Keratinocyte (primary cell): ENCODE measurements around the gene RPUSD3. TPM values are rescaled to one million over a fixed set of nuclear protein-coding genes. Genes with fewer than 3 reads are reported as not detected.
"Not testable (repeated sequence)": the region's sequence is repeated elsewhere in the genome, so short reads cannot be mapped to it uniquely, and the experiment has no call there.

ENCODE experiments used
- DNase-seq: peaks from one replicate; pipeline ENCODE4 v3.0.0-alpha.2; 2011; ENCODE audit warnings: low read depth, missing footprints, low spot score
- FAIRE-seq: peaks from 2 replicates; lab custom pipeline; 2011; peaks lifted over from hg19 to GRCh38; lab: Jason Lieb, UNC
- H2AFZ ChIP-seq: 2 replicates; pipeline ENCODE4 v1.6.0; 2012; ENCODE audit warnings: low read length, control low read depth, inconsistent platforms; ENCODE audit not compliant: control insufficient read depth
- H3K27ac ChIP-seq: 2 replicates; pipeline ENCODE4 v1.5.1; 2011; ENCODE audit warnings: low read length; ENCODE audit not compliant: control insufficient read depth, insufficient read depth
- H3K27me3 ChIP-seq: 3 replicates; pipeline ENCODE4 v1.6.0; 2011; ENCODE audit warnings: low read length; ENCODE audit not compliant: control insufficient read depth, insufficient read depth; ENCODE audit errors: extremely low read depth
- H3K36me3 ChIP-seq, 2 experiments: 2 replicates in 1 of 2; 3 replicates in 1 of 2; pipeline ENCODE4 v1.5.1; 2011; ENCODE audit warnings: low read length in 2 of 2, mild to moderate bottlenecking in 1 of 2; ENCODE audit not compliant: control insufficient read depth in 2 of 2, insufficient read depth in 2 of 2; ENCODE audit errors: extremely low read depth in 1 of 2
- H3K4me1 ChIP-seq: 3 replicates; pipeline ENCODE4 v1.5.1; 2011; ENCODE audit warnings: low read length; ENCODE audit not compliant: control insufficient read depth, insufficient read depth; ENCODE audit errors: extremely low read depth
- H3K4me2 ChIP-seq: 3 replicates; pipeline ENCODE4 v1.6.0; 2011; ENCODE audit warnings: low read depth, low read length; ENCODE audit not compliant: control insufficient read depth, insufficient read depth; ENCODE audit errors: extremely low read depth
- H3K4me3 ChIP-seq, 3 experiments: fragments of 200-600 bp in 1 of 3; sonication (generic) in 1 of 3; 2 replicates in 2 of 3; 3 replicates in 1 of 3; pipeline ENCODE4 v1.5.1; 2011 to 2016; ENCODE audit warnings: low read length in 3 of 3, mild to moderate bottlenecking in 3 of 3, control low read depth in 2 of 3, inconsistent platforms in 1 of 3, low read depth in 1 of 3, mixed read lengths in 1 of 3, mixed run types in 1 of 3, moderate library complexity in 1 of 3; ENCODE audit not compliant: control insufficient read depth in 2 of 3, insufficient read depth in 2 of 3; ENCODE audit errors: extremely low read depth in 1 of 3
- H3K79me2 ChIP-seq: 2 replicates; pipeline ENCODE4 v1.6.0; 2012; ENCODE audit warnings: low read length; ENCODE audit not compliant: control insufficient read depth, insufficient read depth
- H3K9ac ChIP-seq: 3 replicates; pipeline ENCODE4 v1.6.0; 2011; ENCODE audit warnings: low read length; ENCODE audit not compliant: control insufficient read depth, insufficient read depth; ENCODE audit errors: extremely low read depth
- H3K9me1 ChIP-seq: 3 replicates; pipeline ENCODE4 v1.6.0; 2011; ENCODE audit warnings: low read length; ENCODE audit not compliant: control insufficient read depth, insufficient read depth; ENCODE audit errors: extremely low read depth
- H3K9me3 ChIP-seq: 2 replicates; pipeline ENCODE4 v1.5.1; 2012; ENCODE audit warnings: low read depth, low read length; ENCODE audit not compliant: control insufficient read depth
- H4K20me1 ChIP-seq: 3 replicates; pipeline ENCODE4 v1.6.0; 2011; ENCODE audit warnings: low read length; ENCODE audit not compliant: control insufficient read depth, insufficient read depth; ENCODE audit errors: extremely low read depth
- EZH2 ChIP-seq: IDR thresholded peaks from one replicate; pipeline ENCODE4 v1.6.1; 2012; ENCODE audit warnings: inconsistent platforms, mild to moderate bottlenecking, low read length, moderate library complexity
- dilution Hi-C: fragments of 300-500 bp; cut with MboI; formaldehyde crosslinking; loops from one replicate; pipeline ENCODE4 v1.7.0; 2020; ENCODE audit warnings: low sequenced_read_pairs; ENCODE audit not compliant: extremely low pct_ligation_motif_present
- polyA plus RNA-seq, 5 experiments: library from polyadenylated mRNA; depleted of rRNA in 3 of 5; stranded (reverse) in 3 of 5; stranded (forward) in 1 of 5; unstranded in 1 of 5; fragments of >200 nt; gene quantifications; 1 replicate in 1 of 5; 2 replicates in 3 of 5; 3 replicates in 1 of 5; pipeline versions ENCODE4 v1.2.1 to v1.2.3, GENCODE V29; 2011 to 2012; ENCODE audit warnings: missing spikeins in 2 of 5, low read depth in 1 of 5, low replicate concordance in 1 of 5
- TF ChIP-seq, protein P1 (sequence below), 3 experiments: IDR thresholded peaks in 1 of 3; conservative IDR thresholded peaks in 1 of 3; optimal IDR thresholded peaks in 1 of 3; 2 replicates in 2 of 3; 3 replicates in 1 of 3; pipeline versions ENCODE3 to v1.5.1; 2011; ENCODE audit warnings: low read length in 3 of 3, mild to moderate bottlenecking in 3 of 3, moderate library complexity in 2 of 3, control low read depth in 1 of 3, inconsistent platforms in 1 of 3; ENCODE audit not compliant: insufficient read depth in 2 of 3; ENCODE audit errors: extremely low read depth in 1 of 3

RPUSD3 gene
- polyA plus RNA-seq, 1 donor (not counting 4 experiments of a cell fraction or from before 2014, with no cell fraction given): 31.5 TPM

DNA sequence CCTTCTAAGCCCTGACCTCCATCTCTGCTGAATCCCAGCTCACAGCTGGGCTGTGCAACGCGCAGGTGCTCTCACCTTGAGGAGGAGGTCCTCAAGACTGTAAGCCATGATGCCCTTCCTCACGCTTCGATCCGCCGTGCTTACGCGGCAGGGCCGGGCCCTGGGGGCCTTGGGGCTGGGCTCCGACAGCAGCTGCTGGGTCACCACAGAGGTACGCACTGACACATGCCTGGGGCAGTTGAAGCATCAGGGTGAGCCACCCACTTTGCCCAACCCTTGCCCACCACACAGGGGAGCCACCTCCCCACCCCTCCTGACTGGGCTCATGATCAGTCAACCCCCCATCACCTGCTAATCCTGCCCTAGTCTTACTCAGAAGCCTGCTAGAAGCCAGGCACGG, 33.2 kb upstream of the RPUSD3 start:
- Histone ChIP-seq H4K20me1 (no peaks in the 10 kb centered on the region), H3K27ac (no peak overlapping the region), H3K4me2 (no peak overlapping the region), H2AFZ (no peak overlapping the region), H3K9me1 (no peaks in the 10 kb centered on the region), H3K79me2 (no peaks in the 10 kb centered on the region), H3K36me3 (no peaks in the 10 kb centered on the region), H3K9ac (no peak overlapping the region), H3K4me3 (no peak overlapping the region), H3K9me3 (no peaks in the 10 kb centered on the region), H3K4me1 (no peaks in the 10 kb centered on the region), H3K27me3 (no peaks in the 10 kb centered on the region)
- no peak for TF ChIP-seq EZH2
- TF ChIP-seq, protein P1, sequence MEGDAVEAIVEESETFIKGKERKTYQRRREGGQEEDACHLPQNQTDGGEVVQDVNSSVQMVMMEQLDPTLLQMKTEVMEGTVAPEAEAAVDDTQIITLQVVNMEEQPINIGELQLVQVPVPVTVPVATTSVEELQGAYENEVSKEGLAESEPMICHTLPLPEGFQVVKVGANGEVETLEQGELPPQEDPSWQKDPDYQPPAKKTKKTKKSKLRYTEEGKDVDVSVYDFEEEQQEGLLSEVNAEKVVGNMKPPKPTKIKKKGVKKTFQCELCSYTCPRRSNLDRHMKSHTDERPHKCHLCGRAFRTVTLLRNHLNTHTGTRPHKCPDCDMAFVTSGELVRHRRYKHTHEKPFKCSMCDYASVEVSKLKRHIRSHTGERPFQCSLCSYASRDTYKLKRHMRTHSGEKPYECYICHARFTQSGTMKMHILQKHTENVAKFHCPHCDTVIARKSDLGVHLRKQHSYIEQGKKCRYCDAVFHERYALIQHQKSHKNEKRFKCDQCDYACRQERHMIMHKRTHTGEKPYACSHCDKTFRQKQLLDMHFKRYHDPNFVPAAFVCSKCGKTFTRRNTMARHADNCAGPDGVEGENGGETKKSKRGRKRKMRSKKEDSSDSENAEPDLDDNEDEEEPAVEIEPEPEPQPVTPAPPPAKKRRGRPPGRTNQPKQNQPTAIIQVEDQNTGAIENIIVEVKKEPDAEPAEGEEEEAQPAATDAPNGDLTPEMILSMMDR (optimal IDR thresholded peaks at IDR 0.05 in 1 of 3, IDR thresholded peaks at IDR 0.05 in 1 of 3, conservative IDR thresholded peaks at IDR 0.05 in 1 of 3; ENCODE audit: extremely low read depth in 1 of 3, insufficient read depth in 2 of 3, low read length in 3 of 3): peak in 1 of 3 experiments; percentile 12
- no peak for FAIRE-seq
- dilution Hi-C loops: no loop called here
- no peak for DNase-seq

DNA sequence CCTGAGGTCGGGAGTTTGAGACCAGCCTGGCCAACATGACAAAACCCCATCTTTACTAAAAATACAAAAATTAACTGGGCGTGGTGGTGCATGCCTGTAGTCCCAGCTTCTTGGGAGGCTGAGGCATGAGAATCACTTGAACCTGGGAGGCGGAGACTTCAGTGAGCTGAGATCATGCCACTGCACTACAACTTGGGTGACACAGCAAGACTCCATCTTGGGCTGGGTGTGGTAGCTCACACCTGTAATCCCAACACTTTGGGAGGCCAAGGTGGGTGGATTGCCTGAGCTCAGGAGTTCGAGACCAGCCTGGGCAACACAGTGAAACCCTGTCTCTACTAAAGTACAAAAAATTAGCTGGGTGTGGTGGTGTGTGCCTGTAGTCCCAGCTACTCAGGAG, 32.4 kb upstream of the RPUSD3 start:
- DNase-seq, H3K9me1 ChIP-seq, dilution Hi-C loops, H4K20me1 ChIP-seq, H3K4me1 ChIP-seq, H3K9me3 ChIP-seq, H3K27me3 ChIP-seq, H3K4me2 ChIP-seq, H3K4me3 ChIP-seq, FAIRE-seq, H2AFZ ChIP-seq, H3K36me3 ChIP-seq, H3K79me2 ChIP-seq, H3K27ac ChIP-seq, H3K9ac ChIP-seq: not testable (repeated sequence)

DNA sequence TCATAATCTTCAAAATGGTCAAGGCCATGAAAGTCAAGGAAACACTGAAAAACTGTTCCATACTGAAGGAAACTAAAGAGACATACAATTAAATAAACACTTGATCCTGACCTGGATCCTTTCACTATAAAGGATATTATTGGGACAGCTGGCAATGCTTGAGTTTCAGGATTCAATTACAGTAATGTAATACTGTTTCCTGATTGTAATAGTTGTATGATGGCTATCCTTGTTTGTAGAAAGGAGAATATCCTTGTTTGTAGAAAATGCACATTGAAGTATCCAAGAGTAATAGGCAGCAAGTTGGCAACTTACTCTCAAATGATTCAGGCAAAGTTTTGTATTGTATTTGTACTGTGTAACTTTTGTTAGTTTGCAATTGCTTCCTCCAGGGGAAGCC, 31.6 kb upstream of the RPUSD3 start:
- Histone ChIP-seq H2AFZ (no peak overlapping the region), H3K4me2 (no peak overlapping the region), H3K9ac (no peak overlapping the region), H3K79me2 (no peaks in the 10 kb centered on the region), H4K20me1 (no peaks in the 10 kb centered on the region), H3K9me1 (no peaks in the 10 kb centered on the region), H3K27me3 (no peaks in the 10 kb centered on the region), H3K27ac (no peak overlapping the region), H3K9me3 (no peaks in the 10 kb centered on the region), H3K4me3 (no peak overlapping the region), H3K4me1 (peaks cover 3% of the 10 kb centered on the region), H3K36me3 (no peaks in the 10 kb centered on the region)
- dilution Hi-C loops: no loop called here
- FAIRE-seq: no peak
- DNase-seq: no peak
- TF ChIP-seq EZH2: no peak
- TF ChIP-seq, protein P1 (optimal IDR thresholded peaks at IDR 0.05 in 1 of 3, IDR thresholded peaks at IDR 0.05 in 1 of 3, conservative IDR thresholded peaks at IDR 0.05 in 1 of 3; ENCODE audit: extremely low read depth in 1 of 3, insufficient read depth in 2 of 3, low read length in 3 of 3): no peak

DNA sequence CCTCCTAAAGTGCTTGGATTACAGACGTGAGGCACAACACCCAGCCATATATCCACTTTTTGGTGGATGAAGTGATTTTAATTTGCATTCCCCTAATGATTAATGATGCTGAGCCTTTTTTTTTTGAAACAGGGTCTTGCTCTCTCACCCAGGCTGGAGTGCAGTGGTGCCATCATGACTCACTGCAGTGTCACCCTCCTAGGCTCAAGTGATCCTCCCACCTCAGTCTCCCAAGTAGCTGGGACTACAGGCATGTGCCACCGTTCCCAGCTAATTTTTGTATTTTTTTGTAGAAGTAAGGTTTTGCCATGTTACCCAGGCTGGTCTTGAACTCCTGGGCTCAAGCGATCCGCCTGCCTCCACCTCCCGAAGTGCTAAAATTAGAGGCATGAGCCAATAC, 28.3 kb upstream of the RPUSD3 start:
- H3K27ac ChIP-seq, H3K4me2 ChIP-seq, H3K27me3 ChIP-seq, H3K9ac ChIP-seq, H3K79me2 ChIP-seq, DNase-seq, FAIRE-seq, H4K20me1 ChIP-seq, H3K4me1 ChIP-seq, H3K9me1 ChIP-seq, H3K9me3 ChIP-seq, H3K4me3 ChIP-seq, H2AFZ ChIP-seq, dilution Hi-C loops, H3K36me3 ChIP-seq: not testable (repeated sequence)
